NCI-H446 (cell line): ENCODE data around the gene GPX2.
"Not testable (repeated sequence)": the region's sequence is repeated elsewhere in the genome, so short reads cannot be mapped to it uniquely, and the experiment has no call there.

Source experiments
- DNase-seq, 2 experiments: peaks; one replicate each; lab custom pipeline; 2025; lab: John Stamatoyannopoulos, UW

GPX2 gene

DNA sequence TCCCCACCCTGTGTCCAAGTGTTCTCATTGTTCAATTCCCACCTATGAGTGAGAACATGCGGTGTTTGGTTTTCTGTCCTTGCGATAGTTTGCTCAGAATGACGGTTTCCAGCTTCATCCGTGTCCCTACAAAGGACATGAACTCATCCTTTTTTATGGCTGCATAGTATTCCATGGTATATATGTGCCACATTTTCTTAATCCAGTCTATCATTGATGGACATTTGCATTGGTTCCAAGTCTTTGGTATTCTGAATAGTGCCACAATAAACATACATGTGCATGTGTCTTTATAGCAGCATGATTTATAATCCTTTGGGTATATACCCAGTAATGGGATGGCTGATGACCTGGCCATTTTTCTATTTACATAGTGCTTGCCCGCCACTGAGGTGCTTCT is 29.1 kb downstream of the GPX2 start:
- DNase-seq = not testable (repeated sequence)

DNA sequence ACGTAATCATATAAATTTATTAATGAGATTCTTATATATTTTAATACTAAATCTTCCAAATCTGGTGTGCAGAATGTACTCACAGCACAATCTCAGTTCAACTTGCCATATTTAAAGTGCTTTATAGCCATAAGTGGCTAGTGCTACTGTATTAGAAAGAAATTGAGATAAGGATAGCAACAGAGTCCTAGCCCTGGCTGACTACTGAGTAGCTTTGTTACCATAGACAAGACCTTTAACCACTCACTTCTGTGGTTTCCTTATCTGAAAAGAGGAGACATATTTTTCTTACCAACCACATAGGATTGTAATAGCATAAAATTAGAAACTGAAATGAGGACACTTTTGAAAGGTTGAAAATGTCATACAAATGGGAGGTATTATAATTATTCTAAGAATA is 30.3 kb downstream of the GPX2 start:
- no peak for DNase-seq

DNA sequence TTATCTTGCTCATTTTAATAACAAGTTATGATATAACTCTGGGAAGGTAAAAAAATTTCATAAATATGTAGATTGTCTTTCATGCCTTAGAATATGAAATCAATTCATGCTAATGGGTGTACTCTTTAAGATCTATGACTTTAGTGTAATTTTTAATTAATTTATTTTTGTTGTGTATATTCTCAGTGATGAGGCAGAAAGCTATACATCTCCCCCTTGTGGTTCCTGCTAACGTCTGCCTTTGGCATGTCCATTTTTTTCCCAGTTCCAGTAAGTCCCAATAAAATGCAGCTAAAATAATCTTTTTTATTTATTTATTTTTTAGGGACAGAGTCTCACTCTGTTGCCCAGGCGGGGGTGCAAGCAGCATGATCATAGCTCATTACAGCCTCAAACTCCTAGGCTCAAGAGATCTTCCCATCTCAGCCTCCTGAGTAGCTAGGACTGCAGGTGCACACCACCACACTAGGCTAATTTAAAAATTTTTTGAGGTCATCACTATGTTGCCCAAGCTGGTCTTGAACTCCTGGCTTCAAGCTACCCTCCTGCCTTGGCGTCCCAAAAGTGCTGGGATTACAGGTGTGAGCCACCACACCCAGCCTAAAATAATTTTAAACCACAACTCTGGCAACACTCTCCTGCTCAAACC is 31.6 kb downstream of the GPX2 start:
- peak in 1 of 2 experiments; percentile 43 for DNase-seq

DNA sequence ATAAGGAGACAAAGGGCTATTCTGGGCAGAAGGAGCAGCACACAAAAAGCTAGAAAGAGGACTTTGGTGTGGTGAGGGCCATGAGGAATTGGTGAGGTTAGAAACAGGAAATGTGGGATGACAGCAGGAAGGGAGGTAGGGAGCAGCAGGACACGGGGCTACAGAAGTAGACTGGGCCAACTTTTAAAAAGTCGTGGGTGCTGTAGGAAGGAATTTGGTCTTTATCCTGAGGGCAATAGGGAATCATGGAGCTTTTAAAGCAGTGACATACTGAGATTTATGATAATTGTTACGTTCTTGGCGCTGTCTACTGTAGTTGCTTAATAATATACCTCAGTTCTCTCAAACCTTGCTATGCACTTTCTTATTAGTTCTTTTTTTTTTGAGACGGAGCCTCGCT is 36.5 kb downstream of the GPX2 start:
- no peak for DNase-seq

DNA sequence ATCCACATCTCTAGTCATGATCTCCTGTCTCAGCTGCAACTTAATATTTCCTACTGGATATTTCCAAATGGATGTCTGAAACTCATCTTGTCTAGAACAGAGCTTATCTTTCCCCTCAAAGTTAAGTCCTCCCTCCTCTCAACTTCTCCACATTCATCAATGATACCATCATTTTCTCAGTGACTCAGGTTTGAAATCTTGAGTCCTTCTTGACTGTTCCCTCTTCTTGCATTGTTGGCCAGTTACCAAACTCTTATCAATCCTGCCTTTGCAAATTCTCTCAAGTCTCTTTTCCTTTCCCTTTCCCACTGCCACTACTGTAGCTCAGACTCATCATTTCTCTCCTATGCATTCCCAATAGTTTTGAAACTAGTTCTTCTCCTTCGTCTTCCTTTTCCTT is 42.6 kb downstream of the GPX2 start:
- DNase-seq = no peak

DNA sequence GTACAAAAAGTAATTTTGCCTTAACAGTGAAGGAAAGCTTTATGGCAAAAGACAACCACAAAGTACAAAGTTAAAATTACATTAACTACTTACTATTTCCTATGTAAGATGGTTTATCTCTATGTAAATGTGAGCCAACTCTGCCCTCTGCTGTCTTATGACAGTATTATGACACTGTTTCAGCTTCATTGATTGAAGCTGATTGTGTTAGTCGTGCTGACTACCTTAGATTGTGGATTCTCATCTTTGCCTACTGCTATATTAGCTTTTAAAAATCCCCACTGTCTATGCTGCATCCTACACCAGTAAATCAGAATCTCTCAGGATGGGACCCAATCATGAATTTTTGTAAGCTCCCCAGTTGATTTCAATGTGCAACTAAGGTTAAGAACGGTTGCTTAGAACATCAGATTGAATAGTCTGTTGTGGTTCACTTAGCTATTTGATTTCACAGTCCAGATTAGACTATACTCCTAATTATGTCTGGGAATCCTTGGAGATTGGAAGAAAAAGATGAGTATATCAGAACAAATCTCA is 50.6 kb downstream of the GPX2 start:
- peak; percentile 47 to 68 for DNase-seq

GRCh38 chr14:64891173-64891838 is 51.2 kb downstream of the GPX2 start:
- DNase-seq = no peak

DNA sequence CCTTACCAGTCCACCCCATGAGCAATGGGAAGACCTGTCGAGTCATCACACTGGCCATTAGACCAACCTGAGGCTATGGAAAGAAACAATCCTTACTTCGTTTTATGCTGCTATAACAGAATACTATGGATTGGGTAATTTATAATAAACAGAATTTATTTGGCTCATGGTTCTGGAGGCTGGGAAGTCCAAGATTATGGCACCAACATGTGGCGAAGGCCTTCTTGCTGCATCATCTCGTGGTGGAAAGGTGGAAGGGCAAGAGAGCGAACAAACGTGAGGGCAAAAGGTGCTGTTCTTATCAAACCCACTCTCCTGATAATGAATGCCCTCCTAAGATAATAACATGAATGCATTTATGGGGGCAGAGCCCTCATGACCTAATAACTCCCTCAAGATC is 53.2 kb downstream of the GPX2 start:
- no peak for DNase-seq
